ENCODE data around the gene ZNF415.
A peak's percentile ranks its signal among the peaks of the same experiment; 100 is the strongest.
"Not testable (repeated sequence)": the region's sequence is repeated elsewhere in the genome, so short reads cannot be mapped to it uniquely, and the experiment has no call there.

The ZNF415 gene

DNA sequence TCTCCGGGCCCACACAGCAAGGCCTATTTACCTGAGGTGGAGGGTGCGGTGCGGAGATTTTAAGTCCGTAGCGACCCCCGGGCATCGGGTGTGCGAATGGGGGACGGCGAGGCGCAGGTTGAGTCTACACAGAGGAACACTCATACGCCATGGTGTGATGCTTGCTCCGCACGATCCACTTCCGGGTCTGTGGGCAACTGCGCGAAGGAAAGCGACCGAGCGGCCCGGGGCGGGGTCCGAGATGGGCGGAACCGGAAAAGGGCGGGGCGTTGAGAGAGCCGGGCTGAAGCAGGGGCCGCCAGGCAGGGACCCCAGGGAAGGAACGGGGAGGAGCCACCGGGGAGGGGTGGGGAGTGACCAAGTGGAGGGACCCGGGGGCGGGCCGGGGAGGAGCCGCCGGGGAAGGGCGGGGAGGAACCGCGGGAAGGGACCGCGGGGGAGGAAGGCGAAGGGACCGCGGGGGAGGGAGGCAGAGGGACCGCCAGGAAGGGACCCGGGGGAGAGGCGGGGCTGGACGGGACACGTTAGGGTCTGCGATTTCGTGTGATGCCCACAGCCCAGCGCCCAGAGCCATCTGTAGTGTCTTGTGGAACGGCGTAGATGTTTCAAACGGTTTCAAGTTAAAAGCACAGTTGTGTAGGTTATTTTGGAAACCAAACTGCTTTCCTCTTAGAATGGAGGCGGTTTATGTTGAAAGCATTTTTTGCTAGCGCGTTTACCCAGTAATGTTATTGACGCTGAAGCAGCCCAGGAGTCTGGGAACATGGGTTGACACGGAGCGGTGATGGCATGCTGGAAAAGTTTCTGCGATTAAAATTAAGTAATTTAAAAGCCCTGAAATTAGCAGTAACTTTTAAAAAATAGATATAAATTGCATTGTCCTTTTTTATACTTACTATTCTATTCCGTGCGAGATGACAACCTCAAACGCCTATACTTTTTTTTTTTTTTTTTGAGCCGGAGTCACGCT, 29.2 kb downstream of the ZNF415 start, which contains the start of gene ZNF160:
TSS of gene ZNF160 (minus strand) at position 189 of the 970 bp plus-strand sequence. CDS start 17,146 bp downstream, outside the sequence.
- peaks cover 0 to 10% (median 1%) of the 10 kb centered on the region in 5 donors for H3K9me3 ChIP-seq (ENCODE audit: control insufficient read depth in 5 of 5, low read length in 5 of 5)
- peak within 1 kb of the TSS; percentile 88 for H3K27ac ChIP-seq (ENCODE audit: low read depth, low read length)
- peaks cover 1 to 34% (median 24%) of the 10 kb centered on the region in 5 donors for H3K4me1 ChIP-seq (ENCODE audit: control insufficient read depth in 5 of 5, insufficient read depth in 5 of 5, low read length in 5 of 5)
- H3K9ac ChIP-seq (ENCODE audit: low read length in 5 of 5): peak within 1 kb of the TSS; percentile 71 to 93 (median 90)
- H3K4me3 ChIP-seq (ENCODE audit: low read depth in 1 of 5, low read length in 5 of 5): peak within 1 kb of the TSS; percentile 94 to 98 (median 96)
- peaks cover 4 to 9% (median 9%) of the 10 kb centered on the region in 5 donors for H3K36me3 ChIP-seq (ENCODE audit: control insufficient read depth in 5 of 5, insufficient read depth in 5 of 5, low read length in 5 of 5)
- H3K27me3 ChIP-seq (ENCODE audit: control insufficient read depth in 5 of 5, insufficient read depth in 4 of 5, low read length in 5 of 5): no peaks in the 10 kb centered on the region

DNA sequence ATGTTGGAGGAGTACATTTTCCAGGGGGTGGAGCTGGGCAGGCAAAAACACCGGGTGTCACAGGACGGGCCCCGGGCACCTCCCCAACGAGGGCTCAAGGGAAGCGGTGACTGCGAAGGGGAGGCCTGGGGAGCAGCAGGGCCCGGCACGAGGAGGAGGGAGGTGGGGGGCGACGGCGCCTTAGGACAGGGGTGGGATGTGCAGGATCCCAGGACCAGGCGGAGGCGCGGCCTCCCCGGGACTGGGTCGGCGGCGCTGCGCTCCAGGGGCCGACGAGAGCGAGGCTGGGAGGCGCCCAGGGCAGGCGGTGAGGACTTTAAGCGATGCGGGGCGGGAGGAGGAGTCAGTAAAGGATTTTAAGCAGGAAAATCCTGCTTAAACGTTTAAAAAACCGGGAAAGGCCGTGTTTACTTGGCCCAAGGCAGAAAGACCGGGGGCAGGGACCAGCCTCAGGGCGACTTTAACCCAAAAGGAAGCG, 29.9 kb downstream of the ZNF415 start:
- H3K36me3 ChIP-seq (ENCODE audit: control insufficient read depth in 5 of 5, insufficient read depth in 5 of 5, low read length in 5 of 5): peaks cover 1 to 11% (median 8%) of the 10 kb centered on the region in 5 donors
- H3K9me3 ChIP-seq (ENCODE audit: control insufficient read depth in 5 of 5, low read length in 5 of 5): peaks cover 0 to 3% (median 0%) of the 10 kb centered on the region in 5 donors
- H3K4me1 ChIP-seq (ENCODE audit: control insufficient read depth in 5 of 5, insufficient read depth in 5 of 5, low read length in 5 of 5): peaks cover 1 to 37% (median 24%) of the 10 kb centered on the region in 5 donors
- H3K27ac ChIP-seq (ENCODE audit: low read depth, low read length): peak overlapping the region; percentile 88
- H3K27me3 ChIP-seq (ENCODE audit: control insufficient read depth in 5 of 5, insufficient read depth in 4 of 5, low read length in 5 of 5): no peaks in the 10 kb centered on the region
- H3K9ac ChIP-seq (ENCODE audit: low read length in 5 of 5): peak overlapping the region; percentile 71 to 93 (median 90)
- H3K4me3 ChIP-seq (ENCODE audit: low read depth in 1 of 5, low read length in 5 of 5): peak overlapping the region; percentile 94 to 98 (median 96)

DNA sequence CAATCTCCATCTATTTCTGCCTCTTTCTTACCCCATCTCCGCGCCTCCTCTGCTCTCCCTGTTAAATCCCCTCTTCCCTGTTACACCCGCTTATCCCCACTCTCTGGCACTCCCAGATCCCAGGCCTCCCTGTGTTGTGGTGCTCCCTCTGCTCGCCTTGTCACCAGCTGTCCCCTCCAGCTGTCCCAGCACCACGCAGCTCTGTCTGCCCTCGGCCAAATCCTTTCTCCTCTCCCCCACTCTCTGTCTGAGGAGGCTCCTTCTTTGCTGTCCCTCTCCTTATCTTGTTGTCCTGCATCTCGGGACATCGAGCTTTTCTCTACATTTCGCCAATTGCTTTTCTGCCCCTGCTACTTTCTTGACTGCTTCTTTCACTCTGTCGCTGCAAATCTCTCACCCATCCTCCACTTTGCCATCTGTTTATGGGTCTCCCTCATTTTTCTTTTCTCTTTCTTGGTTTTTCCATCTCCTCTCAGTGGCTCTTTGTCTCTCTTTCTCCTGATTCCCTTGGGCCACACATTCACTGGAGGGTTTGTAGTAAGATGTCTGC, 30.4 kb downstream of the ZNF415 start:
- H3K4me1 ChIP-seq (ENCODE audit: control insufficient read depth in 5 of 5, insufficient read depth in 5 of 5, low read length in 5 of 5): peaks cover 1 to 37% (median 24%) of the 10 kb centered on the region in 5 donors
- H3K9me3 ChIP-seq (ENCODE audit: control insufficient read depth in 5 of 5, low read length in 5 of 5): no peaks in the 10 kb centered on the region
- no peaks in the 10 kb centered on the region for H3K27me3 ChIP-seq (ENCODE audit: control insufficient read depth in 5 of 5, insufficient read depth in 4 of 5, low read length in 5 of 5)
- peak overlapping the region; percentile 71 to 93 (median 90) for H3K9ac ChIP-seq (ENCODE audit: low read length in 5 of 5)
- H3K4me3 ChIP-seq (ENCODE audit: low read depth in 1 of 5, low read length in 5 of 5): peak overlapping the region; percentile 78 to 98 (median 96)
- peak overlapping the region; percentile 88 for H3K27ac ChIP-seq (ENCODE audit: low read depth, low read length)
- H3K36me3 ChIP-seq (ENCODE audit: control insufficient read depth in 5 of 5, insufficient read depth in 5 of 5, low read length in 5 of 5): peaks cover 0 to 13% (median 11%) of the 10 kb centered on the region in 5 donors

- Histone ChIP-seq H3K36me3 (ENCODE audit: control insufficient read depth in 5 of 5, insufficient read depth in 5 of 5, low read length in 5 of 5) (peaks cover 0 to 13% (median 11%) of the 10 kb centered on the region in 5 donors), H3K27ac (ENCODE audit: low read depth, low read length) (peak overlapping the region; percentile 88), H3K4me3 (ENCODE audit: low read depth in 1 of 5, low read length in 5 of 5) (peak overlapping the region in 4 of 5 donors; percentile 7 to 97 (median 54)), H3K9ac (ENCODE audit: low read length in 5 of 5) (peak overlapping the region in 1 of 5 donors; percentile 90), H3K27me3 (ENCODE audit: control insufficient read depth in 5 of 5, insufficient read depth in 4 of 5, low read length in 5 of 5) (no peaks in the 10 kb centered on the region), H3K9me3 (ENCODE audit: control insufficient read depth in 5 of 5, low read length in 5 of 5) (no peaks in the 10 kb centered on the region), H3K4me1 (ENCODE audit: control insufficient read depth in 5 of 5, insufficient read depth in 5 of 5, low read length in 5 of 5) (peaks cover 1 to 37% (median 24%) of the 10 kb centered on the region in 5 donors)
Measured at GRCh38 chr19:53101518-53101917, 31.2 kb downstream of the ZNF415 start.

DNA sequence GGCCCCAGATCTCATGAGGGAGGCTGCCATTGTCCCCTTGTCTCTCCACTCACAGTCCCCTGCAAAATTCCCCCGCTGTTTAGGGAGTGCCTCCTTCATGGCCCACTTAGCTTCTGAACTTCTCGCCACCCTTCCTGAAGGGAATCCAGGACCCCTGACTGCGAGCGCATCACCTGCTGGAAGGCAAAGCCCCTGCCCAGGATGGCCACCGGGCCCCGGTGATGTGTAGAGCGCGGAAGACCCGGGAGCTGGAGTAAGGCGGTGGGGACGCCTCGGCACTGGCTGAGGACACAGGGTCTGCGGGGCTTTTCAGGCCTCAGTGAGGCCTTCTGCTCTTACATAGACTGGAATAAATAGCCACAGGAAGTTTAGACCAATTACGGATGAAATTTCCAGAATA, 34.1 kb downstream of the ZNF415 start:
- H3K9ac ChIP-seq (ENCODE audit: low read length in 5 of 5); H3K27me3 ChIP-seq (ENCODE audit: control insufficient read depth in 5 of 5, insufficient read depth in 4 of 5, low read length in 5 of 5); H3K27ac ChIP-seq (ENCODE audit: low read depth, low read length); H3K4me3 ChIP-seq (ENCODE audit: low read depth in 1 of 5, low read length in 5 of 5); H3K9me3 ChIP-seq (ENCODE audit: control insufficient read depth in 5 of 5, low read length in 5 of 5): not testable (repeated sequence)
- H3K4me1 ChIP-seq (ENCODE audit: control insufficient read depth in 5 of 5, insufficient read depth in 5 of 5, low read length in 5 of 5): peaks cover 1 to 37% (median 17%) of the 10 kb centered on the region in 5 donors
- H3K36me3 ChIP-seq (ENCODE audit: control insufficient read depth in 5 of 5, insufficient read depth in 5 of 5, low read length in 5 of 5): peaks cover 0 to 25% (median 12%) of the 10 kb centered on the region in 5 donors

GRCh38 chr19:53096982-53097690, 35.6 kb downstream of the ZNF415 start:
- H3K4me3 ChIP-seq (ENCODE audit: low read depth in 1 of 5, low read length in 5 of 5); H3K9ac ChIP-seq (ENCODE audit: low read length in 5 of 5); H3K9me3 ChIP-seq (ENCODE audit: control insufficient read depth in 5 of 5, low read length in 5 of 5); H3K27me3 ChIP-seq (ENCODE audit: control insufficient read depth in 5 of 5, insufficient read depth in 4 of 5, low read length in 5 of 5); H3K27ac ChIP-seq (ENCODE audit: low read depth, low read length): not testable (repeated sequence)
- H3K36me3 ChIP-seq (ENCODE audit: control insufficient read depth in 5 of 5, insufficient read depth in 5 of 5, low read length in 5 of 5): peaks cover 0 to 28% (median 14%) of the 10 kb centered on the region in 5 donors
- peaks cover 1 to 29% (median 7%) of the 10 kb centered on the region in 5 donors for H3K4me1 ChIP-seq (ENCODE audit: control insufficient read depth in 5 of 5, insufficient read depth in 5 of 5, low read length in 5 of 5)

DNA sequence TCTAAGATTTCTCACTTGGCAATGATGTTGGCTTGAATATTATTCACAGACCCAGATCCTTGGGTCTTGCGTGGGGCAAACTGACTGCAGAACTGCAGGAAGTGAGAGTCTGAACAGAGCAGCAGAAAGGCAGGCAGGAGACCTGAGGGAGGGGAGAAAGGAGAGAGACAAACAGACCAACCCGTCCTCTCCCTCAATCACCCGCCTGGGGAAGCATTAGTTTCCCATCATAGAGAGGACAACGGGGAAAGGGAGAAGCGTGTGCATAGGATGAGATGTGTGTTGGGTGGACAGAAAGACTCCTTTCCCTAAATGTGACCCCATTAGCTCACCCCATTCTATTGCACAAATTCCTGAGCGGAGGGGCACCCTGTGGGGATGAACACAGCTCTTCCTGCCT, 36.1 kb downstream of the ZNF415 start:
- not testable (repeated sequence) for H3K27ac ChIP-seq (ENCODE audit: low read depth, low read length); H3K9me3 ChIP-seq (ENCODE audit: control insufficient read depth in 5 of 5, low read length in 5 of 5); H3K4me3 ChIP-seq (ENCODE audit: low read depth in 1 of 5, low read length in 5 of 5); H3K9ac ChIP-seq (ENCODE audit: low read length in 5 of 5); H3K27me3 ChIP-seq (ENCODE audit: control insufficient read depth in 5 of 5, insufficient read depth in 4 of 5, low read length in 5 of 5)
- peaks cover 0 to 31% (median 16%) of the 10 kb centered on the region in 5 donors for H3K36me3 ChIP-seq (ENCODE audit: control insufficient read depth in 5 of 5, insufficient read depth in 5 of 5, low read length in 5 of 5)
- peaks cover 1 to 23% (median 2%) of the 10 kb centered on the region in 5 donors for H3K4me1 ChIP-seq (ENCODE audit: control insufficient read depth in 5 of 5, insufficient read depth in 5 of 5, low read length in 5 of 5)

DNA sequence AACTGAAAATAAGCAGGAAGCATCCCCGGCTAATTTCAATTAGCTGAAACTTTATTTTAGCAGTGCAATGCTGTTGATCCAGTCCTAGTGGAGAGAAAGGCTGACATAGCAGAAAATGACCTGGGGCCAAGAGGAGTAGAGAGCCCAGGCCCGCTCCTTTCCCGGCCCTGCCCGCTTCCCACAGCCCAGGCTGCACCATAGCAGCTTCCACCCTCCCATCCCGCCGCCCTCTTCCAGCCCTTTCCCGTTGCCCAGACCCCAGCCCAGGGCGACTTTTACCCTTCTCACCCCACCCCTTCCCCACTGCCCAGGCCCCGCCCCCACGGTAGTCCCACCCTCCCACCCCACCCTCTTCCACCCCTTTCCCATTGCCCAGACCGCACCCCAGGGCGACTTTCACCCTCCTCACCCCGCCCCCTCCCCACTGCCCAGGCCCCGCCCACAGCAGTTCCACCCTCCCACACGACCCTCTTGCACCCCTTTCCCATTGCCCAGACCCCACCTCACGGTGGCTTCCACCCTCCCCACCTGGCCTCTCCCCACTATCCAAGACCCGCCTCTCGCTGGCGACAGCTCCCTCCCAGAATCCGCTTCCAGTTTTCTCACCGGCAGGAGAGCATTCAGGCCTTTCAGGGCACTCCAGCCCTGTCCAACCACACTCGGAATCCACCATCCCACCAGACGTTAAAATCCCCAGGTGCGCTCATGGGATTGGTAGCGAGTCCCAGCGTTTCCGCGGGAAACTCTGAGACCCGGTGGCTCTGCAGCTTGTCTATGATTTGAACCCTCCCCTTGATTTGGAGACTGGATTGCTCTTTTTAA, 37.7 kb downstream of the ZNF415 start:
- peaks cover 0 to 19% (median 1%) of the 10 kb centered on the region in 5 donors for H3K4me1 ChIP-seq (ENCODE audit: control insufficient read depth in 5 of 5, insufficient read depth in 5 of 5, low read length in 5 of 5)
- H3K36me3 ChIP-seq (ENCODE audit: control insufficient read depth in 5 of 5, insufficient read depth in 5 of 5, low read length in 5 of 5): peaks cover 0 to 48% (median 32%) of the 10 kb centered on the region in 5 donors
- H3K27me3 ChIP-seq (ENCODE audit: control insufficient read depth in 5 of 5, insufficient read depth in 4 of 5, low read length in 5 of 5): no peaks in the 10 kb centered on the region
- no peak overlapping the region for H3K4me3 ChIP-seq (ENCODE audit: low read depth in 1 of 5, low read length in 5 of 5)
- H3K9me3 ChIP-seq (ENCODE audit: control insufficient read depth in 5 of 5, low read length in 5 of 5): no peaks in the 10 kb centered on the region
- no peak overlapping the region for H3K9ac ChIP-seq (ENCODE audit: low read length in 5 of 5)
- H3K27ac ChIP-seq (ENCODE audit: low read depth, low read length): no peak overlapping the region

- no peak overlapping the region for H3K27ac ChIP-seq (ENCODE audit: low read depth, low read length)
- H3K9me3 ChIP-seq (ENCODE audit: control insufficient read depth in 5 of 5, low read length in 5 of 5): no peaks in the 10 kb centered on the region
- H3K27me3 ChIP-seq (ENCODE audit: control insufficient read depth in 5 of 5, insufficient read depth in 4 of 5, low read length in 5 of 5): no peaks in the 10 kb centered on the region
- H3K4me1 ChIP-seq (ENCODE audit: control insufficient read depth in 5 of 5, insufficient read depth in 5 of 5, low read length in 5 of 5): peaks cover 0 to 18% (median 0%) of the 10 kb centered on the region in 5 donors
- no peak overlapping the region for H3K9ac ChIP-seq (ENCODE audit: low read length in 5 of 5)
- H3K4me3 ChIP-seq (ENCODE audit: low read depth in 1 of 5, low read length in 5 of 5): no peak overlapping the region
- H3K36me3 ChIP-seq (ENCODE audit: control insufficient read depth in 5 of 5, insufficient read depth in 5 of 5, low read length in 5 of 5): peaks cover 4 to 59% (median 36%) of the 10 kb centered on the region in 5 donors
Measured at GRCh38 chr19:53092723-53093122, 40.0 kb downstream of the ZNF415 start.

Measured in subcutaneous abdominal adipose tissue (tissue), 5 donors.